IPS DF 6.9 (cell line): ENCODE measurements around the gene RSPH1.

Experiments used
- DNase-seq: peaks from one replicate; pipeline ENCODE4 v3.0.0-alpha.2; 2013; ENCODE audit warnings: low read depth, low spot score
- H3K27ac ChIP-seq: one replicate; pipeline ENCODE4 v1.5.1; 2013; ENCODE audit warnings: low read length, control low read depth
- H3K27me3 ChIP-seq: 2 replicates; pipeline ENCODE4 v1.6.1; 2013; ENCODE audit warnings: mild to moderate bottlenecking, low read length; ENCODE audit not compliant: control insufficient read depth, insufficient read depth
- H3K36me3 ChIP-seq: 2 replicates; pipeline ENCODE4 v1.6.1; 2013; ENCODE audit warnings: low read length; ENCODE audit not compliant: control insufficient read depth, insufficient read depth
- H3K4me1 ChIP-seq: 2 replicates; pipeline ENCODE4 v1.6.1; 2013; ENCODE audit warnings: low read length; ENCODE audit not compliant: control insufficient read depth, insufficient read depth
- H3K4me3 ChIP-seq: 2 replicates; pipeline ENCODE4 v1.5.1; 2013; ENCODE audit warnings: mild to moderate bottlenecking, low read length
- H3K9me3 ChIP-seq: 2 replicates; pipeline ENCODE4 v1.6.1; 2013; ENCODE audit warnings: low read length, inconsistent platforms; ENCODE audit not compliant: control insufficient read depth, insufficient read depth
- WGBS: extraction: QIAGEN DNeasy Blood & Tissue Kit; methylation state at CpG from one replicate; pipeline ENCODE4 v1.1.7; 2013; ENCODE audit warnings: mixed read lengths, missing lambda C conversion rate; ENCODE audit not compliant: insufficient read length, insufficient coverage; 5-methylcytosine and 5-hydroxymethylcytosine counted together

Gene RSPH1

GRCh38 chr21:42523211-42523610 is 27.2 kb upstream of the RSPH1 start:
- no peak overlapping the region for H3K4me3 ChIP-seq

GRCh38 chr21:42522771-42523170 is 26.7 kb upstream of the RSPH1 start:
- peaks cover 2% of the 10 kb centered on the region; the same call in 1 of the 2 replicates for H3K36me3 ChIP-seq
- H3K4me1 ChIP-seq = peaks cover 2% of the 10 kb centered on the region; the same call in 1 of the 2 replicates
- no peaks in the 10 kb centered on the region for H3K27me3 ChIP-seq
- H3K9me3 ChIP-seq = no peaks in the 10 kb centered on the region
- no peak overlapping the region for H3K4me3 ChIP-seq
- H3K27ac ChIP-seq = no peak overlapping the region
- WGBS = no CpG with 5 or more reads among the region's 8 CpGs
- DNase-seq = no peak

More at GRCh38 chr21:42523211-42523610, 27.2 kb upstream of the RSPH1 start:
- Histone ChIP-seq H3K9me3 (no peaks in the 10 kb centered on the region), H3K4me1 (peaks cover 2% of the 10 kb centered on the region; the same call in 1 of the 2 replicates), H3K36me3 (peaks cover 2% of the 10 kb centered on the region; the same call in 1 of the 2 replicates), H3K27ac (no peak overlapping the region), H3K27me3 (no peaks in the 10 kb centered on the region)
- no peak for DNase-seq
- WGBS = no CpG with 5 or more reads among the region's 7 CpGs

- H3K27me3 ChIP-seq = no peaks in the 10 kb centered on the region
- WGBS = no CpG with 5 or more reads among the region's 14 CpGs
- no peak overlapping the region for H3K27ac ChIP-seq
- DNase-seq = no peak
- no peaks in the 10 kb centered on the region for H3K9me3 ChIP-seq
- H3K36me3 ChIP-seq = peaks cover 2% of the 10 kb centered on the region; the same call in 1 of the 2 replicates
- no peak overlapping the region for H3K4me3 ChIP-seq
- peaks cover 2% of the 10 kb centered on the region; the same call in 1 of the 2 replicates for H3K4me1 ChIP-seq
Observed at GRCh38 chr21:42522271-42522670, 26.2 kb upstream of the RSPH1 start.

GRCh38 chr21:42521805-42522204 is 25.8 kb upstream of the RSPH1 start:
- H3K36me3 ChIP-seq = peaks cover 2% of the 10 kb centered on the region; the same call in 1 of the 2 replicates
- no peak overlapping the region for H3K27ac ChIP-seq
- no peaks in the 10 kb centered on the region for H3K27me3 ChIP-seq
- no peak for DNase-seq
- no peak overlapping the region for H3K4me3 ChIP-seq
- H3K9me3 ChIP-seq = no peaks in the 10 kb centered on the region
- WGBS = no CpG with 5 or more reads among the region's 6 CpGs
- peaks cover 2% of the 10 kb centered on the region; the same call in 1 of the 2 replicates for H3K4me1 ChIP-seq

GRCh38 chr21:42521384-42521783 is 25.4 kb upstream of the RSPH1 start:
- H3K4me3 ChIP-seq = no peak overlapping the region
- no peaks in the 10 kb centered on the region for H3K27me3 ChIP-seq
- peaks cover 2% of the 10 kb centered on the region; the same call in 1 of the 2 replicates for H3K4me1 ChIP-seq
- DNase-seq = no peak
- no peak overlapping the region for H3K27ac ChIP-seq
- peaks cover 2% of the 10 kb centered on the region; the same call in 1 of the 2 replicates for H3K36me3 ChIP-seq
- WGBS = no CpG with 5 or more reads among the region's 1 CpG
- no peaks in the 10 kb centered on the region for H3K9me3 ChIP-seq

- Histone ChIP-seq H3K9me3 (no peaks in the 10 kb centered on the region), H3K4me3 (no peak overlapping the region), H3K27me3 (no peaks in the 10 kb centered on the region), H3K36me3 (peaks cover 2% of the 10 kb centered on the region; the same call in 1 of the 2 replicates), H3K27ac (no peak overlapping the region), H3K4me1 (peaks cover 2% of the 10 kb centered on the region; the same call in 1 of the 2 replicates)
- DNase-seq = no peak
- WGBS = 100% methylated on average over 1 of the region's 18 CpGs
Observed at GRCh38 chr21:42520628-42521253, 24.7 kb upstream of the RSPH1 start.

- peaks cover 2% of the 10 kb centered on the region; the same call in 1 of the 2 replicates for H3K36me3 ChIP-seq
- no CpG with 5 or more reads among the region's 7 CpGs for WGBS
- H3K27ac ChIP-seq = no peak overlapping the region
- no peaks in the 10 kb centered on the region for H3K9me3 ChIP-seq
- no peak overlapping the region for H3K4me3 ChIP-seq
- no peak for DNase-seq
- H3K27me3 ChIP-seq = no peaks in the 10 kb centered on the region
- H3K4me1 ChIP-seq = no peaks in the 10 kb centered on the region
Observed at GRCh38 chr21:42518626-42519025, 22.6 kb upstream of the RSPH1 start.

GRCh38 chr21:42518215-42518614 is 22.2 kb upstream of the RSPH1 start:
- no peaks in the 10 kb centered on the region for H3K9me3 ChIP-seq
- no CpG with 5 or more reads among the region's 11 CpGs for WGBS
- no peak overlapping the region for H3K27ac ChIP-seq
- no peaks in the 10 kb centered on the region for H3K27me3 ChIP-seq
- DNase-seq = no peak
- no peak overlapping the region for H3K4me3 ChIP-seq
- H3K36me3 ChIP-seq = peaks cover 2% of the 10 kb centered on the region; the same call in 1 of the 2 replicates
- no peaks in the 10 kb centered on the region for H3K4me1 ChIP-seq

- DNase-seq = no peak
- no CpG with 5 or more reads among the region's 12 CpGs for WGBS
- H3K4me1 ChIP-seq = no peaks in the 10 kb centered on the region
- no peaks in the 10 kb centered on the region for H3K36me3 ChIP-seq
- no peaks in the 10 kb centered on the region for H3K27me3 ChIP-seq
- no peaks in the 10 kb centered on the region for H3K9me3 ChIP-seq
- H3K4me3 ChIP-seq = no peak overlapping the region
- no peak overlapping the region for H3K27ac ChIP-seq
Observed at GRCh38 chr21:42515708-42516502, 19.9 kb upstream of the RSPH1 start.

GRCh38 chr21:42514883-42515228 is 18.8 kb upstream of the RSPH1 start:
- Histone ChIP-seq H3K27ac (no peak overlapping the region), H3K4me1 (no peaks in the 10 kb centered on the region), H3K9me3 (no peaks in the 10 kb centered on the region), H3K4me3 (peak overlapping the region; percentile 50; the same call in 1 of the 2 replicates), H3K36me3 (no peaks in the 10 kb centered on the region), H3K27me3 (no peaks in the 10 kb centered on the region)
- WGBS = no CpG with 5 or more reads among the region's 5 CpGs
- DNase-seq = no peak
